Measurements from ENCODE around the gene PLAGL2. TPM values are rescaled to one million over a fixed set of nuclear protein-coding genes. Genes with fewer than 3 reads are reported as not detected.
A peak's percentile ranks its signal among the peaks of the same experiment; 100 is the strongest.
"Not testable (repeated sequence)": the region's sequence is repeated elsewhere in the genome, so short reads cannot be mapped to it uniquely, and the experiment has no call there.

Gene PLAGL2, protein sequence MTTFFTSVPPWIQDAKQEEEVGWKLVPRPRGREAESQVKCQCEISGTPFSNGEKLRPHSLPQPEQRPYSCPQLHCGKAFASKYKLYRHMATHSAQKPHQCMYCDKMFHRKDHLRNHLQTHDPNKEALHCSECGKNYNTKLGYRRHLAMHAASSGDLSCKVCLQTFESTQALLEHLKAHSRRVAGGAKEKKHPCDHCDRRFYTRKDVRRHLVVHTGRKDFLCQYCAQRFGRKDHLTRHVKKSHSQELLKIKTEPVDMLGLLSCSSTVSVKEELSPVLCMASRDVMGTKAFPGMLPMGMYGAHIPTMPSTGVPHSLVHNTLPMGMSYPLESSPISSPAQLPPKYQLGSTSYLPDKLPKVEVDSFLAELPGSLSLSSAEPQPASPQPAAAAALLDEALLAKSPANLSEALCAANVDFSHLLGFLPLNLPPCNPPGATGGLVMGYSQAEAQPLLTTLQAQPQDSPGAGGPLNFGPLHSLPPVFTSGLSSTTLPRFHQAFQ
- total RNA-seq = 70.4 and 71.1 TPM in 2 replicates
- long read RNA-seq, partial matches to known transcripts = 1 of 12 reads
- long read RNA-seq, other reads (novel, unspliced or antisense) = 11 of 12 reads

DNA sequence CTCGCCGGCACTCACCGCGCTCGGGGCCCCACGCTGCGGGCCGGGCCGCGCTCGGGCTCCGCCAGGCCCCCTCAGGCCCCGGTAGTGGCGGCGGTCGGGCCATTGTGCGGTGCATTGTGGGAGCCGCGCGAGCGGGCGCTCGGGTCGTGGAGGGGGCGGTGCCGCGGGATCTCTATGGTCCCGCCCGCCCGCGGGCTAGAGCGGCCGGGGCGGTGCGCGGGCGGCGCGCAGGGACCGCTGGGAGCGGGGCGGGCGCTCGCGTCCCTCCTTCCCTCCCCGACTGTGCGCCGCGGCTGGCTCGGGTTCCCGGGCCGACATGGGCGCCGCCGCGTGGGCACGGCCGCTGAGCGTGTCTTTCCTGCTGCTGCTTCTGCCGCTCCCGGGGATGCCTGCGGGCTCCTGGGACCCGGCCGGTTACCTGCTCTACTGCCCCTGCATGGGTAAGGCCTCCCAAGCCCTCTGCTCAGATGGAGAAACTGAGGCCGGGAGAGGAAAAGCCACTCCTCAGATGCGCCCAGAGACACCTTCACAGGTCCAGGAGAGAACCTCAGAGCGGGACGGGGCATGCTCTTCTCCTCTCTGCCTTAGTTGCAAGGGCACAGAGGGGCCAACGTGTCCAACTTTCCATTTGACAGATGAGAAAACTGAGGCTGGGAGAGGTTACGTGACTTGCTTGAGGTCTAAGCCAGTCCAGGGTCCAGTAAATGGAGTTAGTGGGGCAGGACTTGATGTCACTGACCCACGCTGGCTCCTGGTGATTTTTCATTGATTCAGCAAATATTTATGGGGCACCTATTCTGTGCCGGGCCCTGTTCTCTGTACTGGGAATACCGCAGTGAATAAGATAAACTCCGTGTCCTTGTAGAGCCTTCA lies at the start of gene PLAGL2, which contains the start of gene POFUT1:
PLAGL2 (minus strand) TSS at position 118 of the 873 bp plus-strand sequence. CDS start 5,565 bp downstream, outside the sequence.
POFUT1 (plus strand) TSS at position 255 of the 873 bp plus-strand sequence; CDS start at position 317, 62 bp downstream.
- Mint-ChIP-seq H3K27ac (ENCODE audit: unreplicated experiment) (peak within 1 kb of the TSS; percentile 98), H3K4me1 (peaks cover 74% of the 10 kb centered on the region), H3K9me3 (no peaks in the 10 kb centered on the region), H3K27me3 (ENCODE audit: low read depth) (no peaks in the 10 kb centered on the region), H3K36me3 (ENCODE audit: low read depth) (no peaks in the 10 kb centered on the region), H3K4me3 (peak within 1 kb of the TSS; percentile 99)
- TF ChIP-seq, protein P1, sequence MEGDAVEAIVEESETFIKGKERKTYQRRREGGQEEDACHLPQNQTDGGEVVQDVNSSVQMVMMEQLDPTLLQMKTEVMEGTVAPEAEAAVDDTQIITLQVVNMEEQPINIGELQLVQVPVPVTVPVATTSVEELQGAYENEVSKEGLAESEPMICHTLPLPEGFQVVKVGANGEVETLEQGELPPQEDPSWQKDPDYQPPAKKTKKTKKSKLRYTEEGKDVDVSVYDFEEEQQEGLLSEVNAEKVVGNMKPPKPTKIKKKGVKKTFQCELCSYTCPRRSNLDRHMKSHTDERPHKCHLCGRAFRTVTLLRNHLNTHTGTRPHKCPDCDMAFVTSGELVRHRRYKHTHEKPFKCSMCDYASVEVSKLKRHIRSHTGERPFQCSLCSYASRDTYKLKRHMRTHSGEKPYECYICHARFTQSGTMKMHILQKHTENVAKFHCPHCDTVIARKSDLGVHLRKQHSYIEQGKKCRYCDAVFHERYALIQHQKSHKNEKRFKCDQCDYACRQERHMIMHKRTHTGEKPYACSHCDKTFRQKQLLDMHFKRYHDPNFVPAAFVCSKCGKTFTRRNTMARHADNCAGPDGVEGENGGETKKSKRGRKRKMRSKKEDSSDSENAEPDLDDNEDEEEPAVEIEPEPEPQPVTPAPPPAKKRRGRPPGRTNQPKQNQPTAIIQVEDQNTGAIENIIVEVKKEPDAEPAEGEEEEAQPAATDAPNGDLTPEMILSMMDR (conservative IDR thresholded peaks at IDR 0.05) = peak; percentile 44
- peak; percentile 91 for DNase-seq (ENCODE audit: low read depth, low spot score)

DNA sequence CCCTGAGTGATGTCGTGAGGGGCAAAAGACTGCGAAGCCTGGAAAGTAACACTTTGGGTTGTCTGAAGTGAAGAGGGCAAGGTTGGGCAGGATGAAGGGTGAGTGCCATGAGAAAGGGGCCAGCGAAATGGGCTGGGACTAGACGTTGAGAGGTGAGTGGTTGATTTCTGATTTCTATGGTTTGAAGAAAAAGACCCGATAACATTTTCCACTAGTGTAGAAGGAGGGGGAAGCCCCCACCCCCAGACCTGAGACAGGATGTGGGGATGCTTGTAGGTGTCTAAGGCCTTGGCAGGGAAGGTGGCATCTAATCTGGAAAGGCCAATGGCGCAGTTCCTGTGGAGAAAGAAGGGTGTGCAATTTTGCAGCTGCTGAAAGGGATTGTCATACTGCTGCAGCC lies 44.6 kb upstream of the PLAGL2 start:
- H3K4me1 Mint-ChIP-seq = no peaks in the 10 kb centered on the region
- H3K9me3 Mint-ChIP-seq = no peaks in the 10 kb centered on the region
- H3K36me3 Mint-ChIP-seq (ENCODE audit: low read depth) = no peaks in the 10 kb centered on the region
- no peaks in the 10 kb centered on the region for H3K27me3 Mint-ChIP-seq (ENCODE audit: low read depth)
- no peak for DNase-seq (ENCODE audit: low read depth, low spot score)
- TF ChIP-seq, protein P1 (conservative IDR thresholded peaks at IDR 0.05) = no peak
- no peak overlapping the region for H3K27ac Mint-ChIP-seq (ENCODE audit: unreplicated experiment)
- no peak overlapping the region for H3K4me3 Mint-ChIP-seq

DNA sequence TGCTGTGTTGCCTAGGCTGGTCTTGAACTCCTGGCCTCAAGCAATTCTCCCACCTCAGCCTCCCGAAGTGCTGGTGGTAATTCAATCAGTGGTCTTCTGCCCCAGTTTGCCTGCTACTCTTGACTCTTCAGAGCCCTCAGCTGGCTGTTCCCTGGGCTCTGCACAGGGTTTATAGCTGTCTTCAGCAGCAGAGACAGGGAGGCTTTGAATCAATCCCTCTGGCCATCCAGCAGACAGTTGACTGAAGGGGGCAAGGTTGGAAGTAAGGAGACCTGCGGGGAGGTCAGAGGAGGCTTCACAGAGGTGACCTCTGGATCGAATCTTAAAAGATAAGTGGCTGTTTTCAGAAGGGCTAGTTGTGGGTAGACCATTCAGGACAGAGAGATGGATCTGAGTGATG lies 43.9 kb upstream of the PLAGL2 start:
- Mint-ChIP-seq H3K27me3 (ENCODE audit: low read depth) (no peaks in the 10 kb centered on the region), H3K4me3 (no peak overlapping the region), H3K27ac (ENCODE audit: unreplicated experiment) (no peak overlapping the region), H3K9me3 (no peaks in the 10 kb centered on the region), H3K4me1 (no peaks in the 10 kb centered on the region), H3K36me3 (ENCODE audit: low read depth) (no peaks in the 10 kb centered on the region)
- no peak for DNase-seq (ENCODE audit: low read depth, low spot score)
- TF ChIP-seq, protein P1 (conservative IDR thresholded peaks at IDR 0.05) = no peak

DNA sequence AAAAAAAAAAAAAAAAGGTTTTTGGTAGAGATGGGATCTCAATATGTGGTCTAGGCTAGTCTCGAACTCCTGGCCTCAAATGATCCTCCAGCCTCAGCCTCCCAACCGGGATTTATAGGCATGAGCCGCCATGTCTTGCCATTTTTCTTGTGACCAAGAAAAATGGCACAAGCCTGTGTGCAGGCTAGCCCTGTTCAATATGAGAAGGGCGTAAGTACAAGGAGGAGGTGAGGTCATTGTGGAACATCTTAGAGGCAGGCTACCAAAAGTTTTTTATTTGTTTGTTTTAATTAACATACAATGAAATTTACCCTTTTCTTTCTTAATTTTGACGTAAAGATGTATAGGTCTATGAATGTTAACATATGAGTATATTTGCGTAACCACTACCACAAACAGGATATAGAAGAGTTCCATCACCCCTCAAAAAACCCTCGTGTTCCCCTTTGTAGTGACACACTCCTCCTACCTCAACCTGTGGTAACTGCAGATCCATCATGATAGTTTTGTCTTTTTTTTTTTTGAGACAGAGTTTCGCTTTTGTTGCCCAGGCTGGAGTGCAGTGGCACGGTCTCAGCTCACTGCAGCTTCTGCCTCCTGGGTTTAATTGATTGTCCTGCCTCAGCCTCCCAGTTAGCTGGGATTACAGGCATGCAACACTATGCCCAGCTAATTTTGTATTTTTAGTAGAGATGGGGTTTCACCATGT lies 41.6 kb upstream of the PLAGL2 start:
- no peak overlapping the region for H3K4me3 Mint-ChIP-seq
- no peak overlapping the region for H3K27ac Mint-ChIP-seq (ENCODE audit: unreplicated experiment)
- H3K36me3 Mint-ChIP-seq (ENCODE audit: low read depth) = no peaks in the 10 kb centered on the region
- H3K27me3 Mint-ChIP-seq (ENCODE audit: low read depth) = no peaks in the 10 kb centered on the region
- DNase-seq (ENCODE audit: low read depth, low spot score) = no peak
- H3K9me3 Mint-ChIP-seq = no peaks in the 10 kb centered on the region
- H3K4me1 Mint-ChIP-seq = no peaks in the 10 kb centered on the region
- TF ChIP-seq, protein P1 (conservative IDR thresholded peaks at IDR 0.05) = no peak

DNA sequence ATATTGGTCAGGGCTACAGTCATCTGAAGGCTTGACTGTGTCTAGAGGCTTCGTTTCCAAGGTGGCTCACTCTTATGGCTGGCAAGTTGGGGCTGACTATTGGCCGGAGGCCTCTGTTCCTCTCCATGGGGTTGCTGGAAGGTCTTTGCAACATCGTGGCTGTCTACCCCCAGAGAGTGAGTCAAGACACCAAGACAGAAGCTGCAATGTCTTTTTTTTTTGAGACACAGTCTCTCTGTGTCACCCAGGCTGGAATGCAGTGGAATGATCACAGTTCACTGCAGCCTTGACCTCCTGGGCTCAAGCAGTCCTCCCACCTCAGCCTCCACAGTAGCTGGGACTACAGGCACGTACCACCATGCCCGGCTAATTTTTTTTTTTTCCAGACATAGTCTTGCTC lies 40.5 kb upstream of the PLAGL2 start:
- no peak overlapping the region for H3K4me3 Mint-ChIP-seq
- no peaks in the 10 kb centered on the region for H3K9me3 Mint-ChIP-seq
- peak overlapping the region; percentile 43 for H3K27ac Mint-ChIP-seq (ENCODE audit: unreplicated experiment)
- TF ChIP-seq, protein P1 (conservative IDR thresholded peaks at IDR 0.05) = no peak
- no peak for DNase-seq (ENCODE audit: low read depth, low spot score)
- H3K4me1 Mint-ChIP-seq = no peaks in the 10 kb centered on the region
- H3K36me3 Mint-ChIP-seq (ENCODE audit: low read depth) = no peaks in the 10 kb centered on the region
- no peaks in the 10 kb centered on the region for H3K27me3 Mint-ChIP-seq (ENCODE audit: low read depth)

DNA sequence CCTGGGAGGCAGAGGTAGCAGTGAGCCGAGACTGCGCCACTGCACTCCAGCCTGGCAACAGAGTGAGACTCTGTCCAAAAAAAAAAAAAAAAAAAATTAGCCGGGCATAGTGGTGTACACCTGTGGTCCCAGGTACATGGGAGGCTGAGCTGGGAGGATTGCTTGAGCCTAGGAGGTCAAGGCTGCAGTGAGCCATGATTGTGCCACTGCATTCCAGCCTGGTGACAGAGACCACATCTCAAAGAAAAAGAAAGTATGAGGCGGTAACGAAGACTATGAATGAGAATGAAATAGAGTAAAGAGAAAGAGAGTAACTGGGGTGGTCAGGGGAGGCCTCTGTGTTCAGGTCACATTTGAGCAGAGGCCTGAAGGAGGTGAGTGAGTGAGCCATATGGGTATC lies 38.7 kb upstream of the PLAGL2 start:
- not testable (repeated sequence) for H3K4me3 Mint-ChIP-seq; DNase-seq (ENCODE audit: low read depth, low spot score); H3K36me3 Mint-ChIP-seq (ENCODE audit: low read depth); H3K4me1 Mint-ChIP-seq; H3K27me3 Mint-ChIP-seq (ENCODE audit: low read depth); H3K9me3 Mint-ChIP-seq
- peak overlapping the region; percentile 39 for H3K27ac Mint-ChIP-seq (ENCODE audit: unreplicated experiment)
